ENCODE results near the gene OTUD1.
"Not testable (repeated sequence)": the region's sequence is repeated elsewhere in the genome, so short reads cannot be mapped to it uniquely, and the experiment has no call there.

The OTUD1 gene

GRCh38 chr10:23438547-23439451, at the start of gene OTUD1:
TSS of gene OTUD1 (plus strand) at chr10:23439075. CDS start at chr10:23439458, 383 bp downstream.
- peak; percentile 73 for DNase-seq

- DNase-seq = not testable (repeated sequence)
These were observed 48.5 kb upstream of the OTUD1 start for GRCh38 chr10:23390408-23390807.

GRCh38 chr10:23390809-23391208, 48.1 kb upstream of the OTUD1 start:
- DNase-seq = no peak

GRCh38 chr10:23391821-23392220, 47.1 kb upstream of the OTUD1 start:
- DNase-seq = no peak

- DNase-seq = no peak
These were observed 43.9 kb upstream of the OTUD1 start for GRCh38 chr10:23395017-23395416.

GRCh38 chr10:23396695-23397094, 42.2 kb upstream of the OTUD1 start:
- no peak for DNase-seq

GRCh38 chr10:23399701-23400144, 39.2 kb upstream of the OTUD1 start:
- DNase-seq = no peak

GRCh38 chr10:23402856-23403255, 36.0 kb upstream of the OTUD1 start:
- DNase-seq = no peak

- DNase-seq = no peak
These were observed 35.6 kb upstream of the OTUD1 start for GRCh38 chr10:23403278-23403677.

- DNase-seq = no peak
These were observed 35.2 kb upstream of the OTUD1 start for GRCh38 chr10:23403719-23404118.

- no peak for DNase-seq
These were observed 34.4 kb upstream of the OTUD1 start for GRCh38 chr10:23404461-23404980.

- no peak for DNase-seq
These were observed 33.3 kb upstream of the OTUD1 start for GRCh38 chr10:23405540-23405939.

- no peak for DNase-seq
These were observed 32.5 kb upstream of the OTUD1 start for GRCh38 chr10:23406409-23406808.

- no peak for DNase-seq
These were observed 30.4 kb upstream of the OTUD1 start for GRCh38 chr10:23408330-23408976.

- no peak for DNase-seq
These were observed 26.7 kb upstream of the OTUD1 start for GRCh38 chr10:23412223-23412622.

GRCh38 chr10:23413629-23414089, 25.2 kb upstream of the OTUD1 start:
- DNase-seq = no peak

- DNase-seq = no peak
These were observed 24.2 kb upstream of the OTUD1 start for GRCh38 chr10:23414658-23415057.

GRCh38 chr10:23417254-23417653, 21.6 kb upstream of the OTUD1 start:
- no peak for DNase-seq

GRCh38 chr10:23418051-23418681, 20.7 kb upstream of the OTUD1 start:
- no peak for DNase-seq

GRCh38 chr10:23419201-23419600, 19.7 kb upstream of the OTUD1 start:
- no peak for DNase-seq

GRCh38 chr10:23419655-23420329, 19.1 kb upstream of the OTUD1 start:
- no peak for DNase-seq

GRCh38 chr10:23421397-23421796, 17.5 kb upstream of the OTUD1 start:
- no peak for DNase-seq

- no peak for DNase-seq
These were observed 16.9 kb upstream of the OTUD1 start for GRCh38 chr10:23422003-23422411.
